BLaER1 treated with 17β-estradiol and CSF1 and Interleukin-3, amounts not matched to agents 10 nM and 100 nM (cell line): ENCODE data around the gene VAX1.
A peak's percentile ranks its signal among the peaks of the same experiment; 100 is the strongest.
"Not testable (repeated sequence)": the region's sequence is repeated elsewhere in the genome, so short reads cannot be mapped to it uniquely, and the experiment has no call there.

Source experiments
- H3K27ac ChIP-seq, 11 experiments: shearing (Covaris generic); formaldehyde crosslinking; 2 replicates each; pipeline ENCODE4 v1.8.1; 2022
- H3K27me3 ChIP-seq, 11 experiments: shearing (Covaris generic); formaldehyde crosslinking; 2 replicates each; pipeline ENCODE4 v1.8.1; 2022
- H3K36me3 ChIP-seq, 11 experiments: shearing (Covaris generic); formaldehyde crosslinking; 2 replicates each; pipeline ENCODE4 v1.8.1; 2022
- H3K4me1 ChIP-seq, 10 experiments: shearing (Covaris generic); formaldehyde crosslinking; 2 replicates each; pipeline ENCODE4 v1.8.1; 2022
- H3K4me2 ChIP-seq, 11 experiments: shearing (Covaris generic); formaldehyde crosslinking; 2 replicates each; pipeline ENCODE4 v1.8.1; 2022
- H3K4me3 ChIP-seq, 10 experiments: shearing (Covaris generic); formaldehyde crosslinking; 2 replicates each; pipeline ENCODE4 v1.8.1; 2022
- H3K9ac ChIP-seq, 11 experiments: shearing (Covaris generic); formaldehyde crosslinking; 2 replicates each; pipeline ENCODE4 v1.8.1; 2022
- H3K9me3 ChIP-seq, 11 experiments: shearing (Covaris generic); formaldehyde crosslinking; replicated peaks in 1 of 11; 2 replicates each; pipeline ENCODE4 v1.8.1; 2022
- H4K20me1 ChIP-seq, 11 experiments: shearing (Covaris generic); formaldehyde crosslinking; 2 replicates each; pipeline ENCODE4 v1.8.1; 2022
- Cebpa-rat ChIP-seq, 11 experiments: shearing (Covaris generic); IDR thresholded peaks; 2 replicates each; pipeline ENCODE4 v1.8.1; 2022

The VAX1 gene, protein sequence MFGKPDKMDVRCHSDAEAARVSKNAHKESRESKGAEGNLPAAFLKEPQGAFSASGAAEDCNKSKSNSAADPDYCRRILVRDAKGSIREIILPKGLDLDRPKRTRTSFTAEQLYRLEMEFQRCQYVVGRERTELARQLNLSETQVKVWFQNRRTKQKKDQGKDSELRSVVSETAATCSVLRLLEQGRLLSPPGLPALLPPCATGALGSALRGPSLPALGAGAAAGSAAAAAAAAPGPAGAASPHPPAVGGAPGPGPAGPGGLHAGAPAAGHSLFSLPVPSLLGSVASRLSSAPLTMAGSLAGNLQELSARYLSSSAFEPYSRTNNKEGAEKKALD

DNA sequence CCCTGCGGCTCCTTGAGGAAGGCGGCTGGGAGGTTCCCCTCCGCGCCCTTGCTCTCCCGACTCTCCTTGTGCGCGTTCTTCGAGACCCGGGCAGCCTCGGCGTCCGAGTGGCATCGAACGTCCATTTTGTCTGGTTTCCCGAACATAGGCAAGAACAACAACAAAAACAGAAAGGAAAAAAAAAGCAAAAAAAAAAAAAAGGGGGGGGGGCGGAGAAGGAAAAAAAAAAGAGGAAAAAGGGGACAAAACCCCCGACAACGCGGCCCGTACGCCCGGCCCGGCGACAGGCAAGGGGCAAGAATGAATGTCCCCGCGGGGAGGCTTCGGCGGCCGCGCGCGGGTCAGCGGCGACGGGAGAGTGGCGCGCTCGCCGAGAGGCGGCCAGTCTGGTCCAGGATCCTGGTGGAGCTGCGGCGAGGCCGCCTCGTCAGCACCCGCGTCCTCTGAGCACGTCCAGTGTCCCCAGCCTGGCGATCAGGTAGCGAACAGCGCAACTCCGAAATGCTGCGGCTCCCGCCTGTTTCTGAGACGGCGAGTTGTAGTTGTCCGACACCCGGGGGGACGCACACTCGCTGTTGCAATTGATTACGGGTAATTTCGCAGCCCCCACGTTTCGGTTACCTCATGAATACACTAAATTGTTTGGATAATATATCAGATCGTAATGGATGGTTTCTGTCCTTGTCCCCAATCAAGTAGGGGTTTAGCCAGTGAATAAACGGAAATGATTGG lies at the start of gene VAX1:
VAX1 (minus strand) TSS at position 360 of the 732 bp plus-strand sequence; CDS start at position 146, 214 bp downstream.
- no peak within 1 kb of the TSS; a peak in 1 of 20 replicates for H3K4me3 ChIP-seq
- H3K27me3 ChIP-seq = peaks cover 21 to 37% (median 25%) of the 10 kb centered on the region in 11 experiments
- TF ChIP-seq Cebpa-rat (IDR thresholded peaks at IDR 0.05) = no peak

DNA sequence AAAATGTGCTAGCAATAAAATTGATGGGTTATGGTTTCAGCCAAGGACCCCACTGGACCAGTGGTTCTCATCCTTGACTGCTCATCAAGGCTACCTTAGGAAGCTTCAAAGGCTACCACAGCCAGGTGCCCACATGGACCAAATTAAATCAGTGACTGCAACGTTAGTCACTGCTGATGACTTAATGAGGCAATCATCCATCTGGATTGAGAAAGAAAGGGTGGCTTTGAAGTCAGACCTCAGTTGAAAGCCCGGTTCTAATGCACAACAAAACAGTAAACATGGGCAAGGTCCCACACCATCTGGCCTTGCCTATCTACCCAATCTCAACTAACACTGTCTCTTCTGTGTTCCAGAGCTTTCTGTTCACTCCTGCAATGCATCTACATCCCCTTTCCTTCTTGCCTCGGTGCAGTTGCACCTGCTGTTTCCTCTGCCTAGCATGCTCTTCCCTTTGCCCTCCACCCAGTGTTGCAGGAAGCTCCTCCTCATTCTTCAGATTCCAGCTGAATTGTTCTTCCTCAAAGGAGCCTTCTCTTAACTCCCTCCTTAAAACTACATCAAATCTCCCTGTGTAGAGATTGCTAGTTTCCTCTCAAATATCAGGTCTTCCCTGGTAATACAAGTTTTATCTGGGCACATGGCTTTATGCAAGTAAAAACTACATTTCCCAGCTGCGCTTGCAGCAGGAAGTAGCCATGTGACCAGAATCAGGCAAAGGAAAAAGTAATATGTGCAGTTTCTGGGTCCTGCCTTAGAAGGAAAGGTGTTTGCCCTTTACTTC lies 49.0 kb upstream of the VAX1 start:
- H4K20me1 ChIP-seq = no peaks in the 10 kb centered on the region
- H3K4me2 ChIP-seq = no peak overlapping the region
- H3K27ac ChIP-seq = no peak overlapping the region
- no peak overlapping the region for H3K9ac ChIP-seq
- no peak for TF ChIP-seq Cebpa-rat (IDR thresholded peaks at IDR 0.05)
- no peak overlapping the region for H3K4me3 ChIP-seq
- H3K9me3 ChIP-seq = peaks cover 15 to 26% (median 17%) of the 10 kb centered on the region in 11 experiments
- peaks cover 0 to 5% (median 0%) of the 10 kb centered on the region in 10 experiments; a peak in 3 of 20 replicates for H3K4me1 ChIP-seq
- no peaks in the 10 kb centered on the region for H3K36me3 ChIP-seq
- H3K27me3 ChIP-seq = no peaks in the 10 kb centered on the region

More for the DNA sequence above, at the start of gene VAX1:
- Histone ChIP-seq H4K20me1 (no peaks in the 10 kb centered on the region), H3K36me3 (peaks cover 0 to 5% (median 0%) of the 10 kb centered on the region in 11 experiments; a peak in 1 of 22 replicates), H3K9me3 (peaks cover 63 to 73% (median 70%) of the 10 kb centered on the region in 11 experiments), H3K4me1 (no peaks in the 10 kb centered on the region), H3K4me2 (no peak within 1 kb of the TSS), H3K27ac (no peak within 1 kb of the TSS), H3K9ac (no peak within 1 kb of the TSS)

DNA sequence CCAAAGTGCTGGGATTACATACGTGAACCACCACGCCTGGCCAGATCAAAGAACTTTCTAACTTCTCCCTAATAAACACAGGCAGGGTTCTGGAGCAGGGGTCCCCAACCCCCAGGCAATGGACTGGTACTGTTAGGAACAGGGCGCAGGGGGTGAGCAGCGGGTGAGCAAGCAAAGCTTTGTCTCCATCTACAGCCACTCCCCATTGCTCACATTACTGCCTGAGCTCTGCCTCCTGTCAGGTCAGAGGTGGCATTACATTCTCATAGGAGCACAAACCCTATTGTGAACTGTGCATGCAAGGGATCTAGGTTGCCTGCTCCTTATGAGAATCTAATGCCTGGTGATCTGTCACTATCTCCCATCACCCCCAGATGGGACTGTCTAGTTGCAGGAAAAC lies 47.7 kb upstream of the VAX1 start:
- H3K9me3 ChIP-seq = peaks cover 15 to 26% (median 17%) of the 10 kb centered on the region in 11 experiments
- not testable (repeated sequence) for H3K36me3 ChIP-seq, H3K27ac ChIP-seq, H3K27me3 ChIP-seq, H3K4me1 ChIP-seq, H3K4me2 ChIP-seq, H3K9ac ChIP-seq, H3K4me3 ChIP-seq, H4K20me1 ChIP-seq

DNA sequence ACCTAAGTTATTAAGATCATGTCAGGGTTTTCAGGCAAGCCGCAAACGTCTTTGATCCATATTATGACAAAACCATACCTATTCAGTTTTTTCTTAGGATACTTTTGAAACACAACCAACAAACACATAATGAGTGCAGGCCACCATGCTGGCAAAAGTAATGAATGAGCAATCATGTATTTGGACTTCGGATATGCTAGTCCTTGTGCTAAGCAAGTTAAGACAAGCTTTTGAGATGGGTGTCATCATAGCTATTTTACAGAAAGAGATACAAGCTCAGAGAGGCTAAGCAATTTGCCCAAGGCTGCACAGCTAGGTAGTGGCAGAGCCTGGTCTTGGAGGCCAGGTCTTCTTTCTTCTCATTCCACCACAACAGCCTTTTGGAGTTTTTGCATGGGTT lies 46.8 kb upstream of the VAX1 start:
- no peak overlapping the region for H3K4me3 ChIP-seq
- H3K9me3 ChIP-seq = peaks cover 12 to 22% (median 15%) of the 10 kb centered on the region in 11 experiments
- H3K9ac ChIP-seq = no peak overlapping the region
- H3K4me2 ChIP-seq = no peak overlapping the region
- no peaks in the 10 kb centered on the region for H4K20me1 ChIP-seq
- no peaks in the 10 kb centered on the region for H3K27me3 ChIP-seq
- H3K4me1 ChIP-seq = peaks cover 0 to 5% (median 0%) of the 10 kb centered on the region in 10 experiments; a peak in 3 of 20 replicates
- no peak overlapping the region for H3K27ac ChIP-seq
- TF ChIP-seq Cebpa-rat (IDR thresholded peaks at IDR 0.05) = no peak
- H3K36me3 ChIP-seq = no peaks in the 10 kb centered on the region

DNA sequence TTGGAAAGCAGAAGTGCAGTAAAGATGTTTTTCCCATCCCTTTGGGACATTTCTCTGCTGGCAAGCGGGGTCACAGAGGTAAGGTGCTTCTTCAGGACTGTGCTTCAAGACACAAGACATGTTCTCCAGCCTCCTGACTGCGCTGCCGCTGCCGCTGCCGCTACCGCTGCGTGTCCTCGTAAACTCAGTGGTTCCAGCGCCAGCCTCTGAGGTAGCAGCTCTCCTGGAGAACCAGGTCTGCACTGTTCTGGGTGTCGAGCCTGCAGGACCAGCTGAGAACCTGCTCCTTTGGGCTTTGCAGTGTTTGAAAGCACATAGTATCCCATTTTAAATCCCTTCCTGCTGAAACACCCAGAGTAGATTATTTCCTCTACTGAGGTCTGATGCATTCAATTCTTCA lies 46.2 kb upstream of the VAX1 start:
- no peak overlapping the region for H3K9ac ChIP-seq
- H3K4me1 ChIP-seq = peaks cover 0 to 5% (median 0%) of the 10 kb centered on the region in 10 experiments; a peak in 3 of 20 replicates
- no peak overlapping the region for H3K4me2 ChIP-seq
- TF ChIP-seq Cebpa-rat (IDR thresholded peaks at IDR 0.05) = no peak
- H3K36me3 ChIP-seq = no peaks in the 10 kb centered on the region
- no peak overlapping the region for H3K27ac ChIP-seq
- peaks cover 7 to 17% (median 9%) of the 10 kb centered on the region in 11 experiments; a peak in 21 of 22 replicates for H3K9me3 ChIP-seq
- H4K20me1 ChIP-seq = no peaks in the 10 kb centered on the region
- H3K27me3 ChIP-seq = no peaks in the 10 kb centered on the region
- no peak overlapping the region for H3K4me3 ChIP-seq

DNA sequence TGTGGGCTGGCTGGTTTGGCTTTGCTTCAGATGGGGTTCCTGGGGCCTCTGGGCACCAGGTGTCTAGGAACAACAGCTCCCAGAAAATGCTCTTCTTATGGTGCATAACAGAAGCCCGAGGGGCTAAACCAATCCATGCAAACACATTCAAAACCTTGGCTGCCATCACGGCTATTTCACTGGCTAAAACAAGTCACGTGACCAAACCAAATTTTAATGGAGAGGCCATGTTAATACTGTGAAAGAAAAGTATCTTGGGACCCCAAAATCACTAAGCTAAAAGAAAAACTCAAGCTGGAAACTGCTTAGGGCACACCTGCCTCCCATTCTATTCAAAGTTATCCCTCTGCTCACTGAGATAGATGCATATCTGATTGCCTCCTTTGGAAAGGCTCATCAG lies 40.1 kb upstream of the VAX1 start:
- Histone ChIP-seq H3K4me1 (peaks cover 7 to 23% (median 15%) of the 10 kb centered on the region in 10 experiments; a peak in 18 of 20 replicates), H3K27me3 (no peaks in the 10 kb centered on the region), H3K36me3 (no peaks in the 10 kb centered on the region), H3K4me2 (no peak overlapping the region), H3K27ac (no peak overlapping the region), H3K9me3 (no peaks in the 10 kb centered on the region), H3K9ac (no peak overlapping the region), H4K20me1 (0 out of 22 replicates have a peak, but pooled peaks cover 0 to 8% (median 0%) of the 10 kb centered on the region in 11 experiments), H3K4me3 (no peak overlapping the region)
- TF ChIP-seq Cebpa-rat (IDR thresholded peaks at IDR 0.05) = no peak

GRCh38 chr10:117175901-117176534 lies 37.9 kb upstream of the VAX1 start:
- Histone ChIP-seq H3K27me3 (peaks cover 0 to 12% (median 0%) of the 10 kb centered on the region in 11 experiments; a peak in 4 of 22 replicates), H3K4me1 (peaks cover 7 to 23% (median 15%) of the 10 kb centered on the region in 10 experiments; a peak in 18 of 20 replicates), H3K9me3 (no peaks in the 10 kb centered on the region), H3K4me2 (peak overlapping the region; percentile 87 to 100 (median 98)), H3K27ac (no peak overlapping the region), H4K20me1 (0 out of 22 replicates have a peak, but pooled peaks cover 0 to 8% (median 0%) of the 10 kb centered on the region in 11 experiments), H3K36me3 (no peaks in the 10 kb centered on the region), H3K4me3 (peak overlapping the region; percentile 56 to 74 (median 67)), H3K9ac (peak overlapping the region in 9 of 11 experiments; percentile 45 to 73 (median 64); a peak in 17 of 22 replicates)
- peak; percentile 47 to 93 (median 83); a peak in 19 of 22 replicates for TF ChIP-seq Cebpa-rat (IDR thresholded peaks at IDR 0.05)

DNA sequence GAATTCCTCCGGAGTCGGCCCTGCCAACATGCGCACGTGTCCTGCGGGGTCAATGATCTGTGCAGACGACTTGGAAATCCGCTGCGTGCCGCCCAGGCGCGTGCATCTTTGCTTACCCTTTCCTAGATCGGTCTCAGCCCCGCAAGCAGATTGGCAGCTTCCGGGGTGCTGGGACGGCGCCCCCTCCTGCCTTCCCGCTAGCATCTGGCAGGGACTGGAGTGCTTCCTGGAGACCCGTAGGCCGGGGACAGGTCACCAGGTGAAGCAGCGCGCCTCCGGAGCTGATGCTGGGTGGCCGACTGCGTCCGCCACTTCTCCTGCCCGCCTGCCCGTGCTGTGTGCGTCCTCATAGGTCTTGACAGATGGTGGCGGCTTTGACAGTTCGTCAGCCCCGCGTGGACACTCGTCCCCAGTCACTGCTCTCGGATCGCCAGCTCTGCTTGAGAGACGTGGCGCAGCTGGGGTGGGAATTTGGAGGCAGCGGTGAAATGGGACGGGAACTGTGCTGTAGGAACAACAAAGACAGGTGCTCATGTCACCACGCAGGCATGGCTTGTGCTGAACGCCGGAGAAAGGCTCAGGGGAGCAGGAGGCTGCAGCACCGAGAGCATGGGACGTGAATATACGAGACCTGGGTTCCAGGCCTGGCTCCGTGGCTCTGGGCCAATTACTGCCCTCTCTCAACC lies 37.3 kb upstream of the VAX1 start:
- Histone ChIP-seq H3K27ac (peak overlapping the region in 6 of 11 experiments; percentile 1 to 25 (median 17); a peak in 5 of 22 replicates), H3K9ac (peak overlapping the region; percentile 45 to 73 (median 61); a peak in 20 of 22 replicates), H3K36me3 (no peaks in the 10 kb centered on the region), H3K4me1 (peaks cover 7 to 23% (median 15%) of the 10 kb centered on the region in 10 experiments; a peak in 18 of 20 replicates), H3K4me2 (peak overlapping the region; percentile 87 to 100 (median 98)), H3K4me3 (peak overlapping the region; percentile 56 to 74 (median 67)), H3K27me3 (peaks cover 4 to 18% (median 6%) of the 10 kb centered on the region in 11 experiments), H4K20me1 (0 out of 22 replicates have a peak, but pooled peaks cover 0 to 8% (median 0%) of the 10 kb centered on the region in 11 experiments), H3K9me3 (no peaks in the 10 kb centered on the region)
- no peak for TF ChIP-seq Cebpa-rat (IDR thresholded peaks at IDR 0.05)
